Hepatocyte (in vitro differentiated cells): ENCODE measurements around the gene F7. TPM values are rescaled to one million over a fixed set of nuclear protein-coding genes. Genes with fewer than 3 reads are reported as not detected.

ENCODE experiments used
- DNase-seq: peaks from one replicate; pipeline ENCODE4 v3.0.0-alpha.2; 2016; ENCODE audit warnings: low spot score
- H2AFZ ChIP-seq: fragments of 200-600 bp; sonication (generic); 2 replicates; pipeline ENCODE4 v1.6.0; 2016; ENCODE audit warnings: antibody characterized with exemption, mild to moderate bottlenecking
- H3K27ac ChIP-seq: fragments of 200-600 bp; sonication (generic); 2 replicates; pipeline ENCODE4 v1.5.1; 2016; ENCODE audit warnings: mild to moderate bottlenecking
- H3K27me3 ChIP-seq: fragments of 200-600 bp; sonication (generic); 2 replicates; pipeline ENCODE4 v1.6.1; 2016
- H3K36me3 ChIP-seq: fragments of 200-600 bp; sonication (generic); replicated peaks from 2 replicates; pipeline ENCODE4 v1.5.1; 2016; ENCODE audit warnings: low read depth; ENCODE audit not compliant: insufficient read depth
- H3K4me1 ChIP-seq: fragments of 200-600 bp; sonication (generic); 2 replicates; pipeline ENCODE4 v1.5.1; 2016; ENCODE audit warnings: mild to moderate bottlenecking, moderate library complexity; ENCODE audit not compliant: insufficient read depth
- H3K4me2 ChIP-seq: fragments of 200-600 bp; sonication (generic); 2 replicates; pipeline ENCODE4 v1.6.0; 2016
- H3K4me3 ChIP-seq: fragments of 200-600 bp; sonication (generic); 2 replicates; pipeline ENCODE4 v1.5.1; 2016; ENCODE audit warnings: mild to moderate bottlenecking
- H3K79me2 ChIP-seq: fragments of 200-600 bp; sonication (generic); 2 replicates; pipeline ENCODE4 v1.6.0; 2017; ENCODE audit warnings: mild to moderate bottlenecking
- H3K9me2 ChIP-seq: fragments of 200-600 bp; sonication (generic); replicated peaks from 2 replicates; pipeline ENCODE4 v1.6.0; 2017; ENCODE audit warnings: mild to moderate bottlenecking; ENCODE audit not compliant: insufficient read depth
- H3K9me3 ChIP-seq: fragments of 200-600 bp; sonication (generic); 2 replicates; pipeline ENCODE4 v1.5.1; 2016; ENCODE audit warnings: low read depth, mild to moderate bottlenecking
- H4K20me1 ChIP-seq: fragments of 200-600 bp; sonication (generic); 2 replicates; pipeline ENCODE4 v1.6.0; 2016; ENCODE audit warnings: mild to moderate bottlenecking; ENCODE audit not compliant: insufficient read depth, poor library complexity, severe bottlenecking
- CTCF ChIP-seq: fragments of 200-600 bp; sonication (generic); IDR thresholded peaks from 2 replicates; pipeline ENCODE4 v1.5.1; 2016; ENCODE audit warnings: antibody characterized with exemption, mild to moderate bottlenecking; ENCODE audit not compliant: poor library complexity
- EZH2 ChIP-seq: fragments of 200-600 bp; sonication (generic); IDR thresholded peaks from 2 replicates; pipeline ENCODE4 v1.6.1; 2016; ENCODE audit warnings: antibody characterized with exemption, mild to moderate bottlenecking, borderline replicate concordance
- EZH2phosphoT487 ChIP-seq: fragments of 200-600 bp; sonication (generic); IDR thresholded peaks from one replicate; pipeline ENCODE4 v1.6.1; 2018; ENCODE audit warnings: antibody characterized with exemption, mild to moderate bottlenecking, low read depth, moderate library complexity; ENCODE audit not compliant: unreplicated experiment, severe bottlenecking
- WGBS: methylation state at CpG from one replicate; pipeline ENCODE4 v1.1.6; 2016; ENCODE audit warnings: low lambda C conversion rate; ENCODE audit errors: missing lambda C conversion rate; 5-methylcytosine and 5-hydroxymethylcytosine counted together
- polyA plus RNA-seq: library from polyadenylated mRNA; unstranded; fragments of >200 nt; fragmentation: Nextera tagmentation; extraction: Ambion mirVana; gene quantifications from 2 replicates; pipeline ENCODE4 v1.2.1, GENCODE V29; 2016
- total RNA-seq: library from RNA; depleted of rRNA; stranded (reverse); fragments of >200 nt; gene quantifications from 2 replicates; pipeline ENCODE4 v1.2.3, GENCODE V29; 2014

Gene F7
- total and polyA plus RNA-seq, 2 experiments from 2014 or later = 12.6 to 24.0 TPM

- Histone ChIP-seq H3K9me2 (no peaks in the 10 kb centered on the region), H2AFZ (no peak overlapping the region), H4K20me1 (no peaks in the 10 kb centered on the region), H3K4me2 (no peak overlapping the region), H3K9me3 (no peaks in the 10 kb centered on the region), H3K27ac (no peak overlapping the region), H3K79me2 (no peaks in the 10 kb centered on the region), H3K4me1 (no peaks in the 10 kb centered on the region), H3K4me3 (no peak overlapping the region), H3K36me3 (no peaks in the 10 kb centered on the region), H3K27me3 (no peaks in the 10 kb centered on the region)
- 85% methylated on average over 13 of the region's 13 CpGs for WGBS
- TF ChIP-seq CTCF (no peak), EZH2phosphoT487 (no peak), EZH2 (no peak)
- DNase-seq = no peak
Observed at GRCh38 chr13:113090415-113090770, 15.2 kb upstream of the F7 start.

DNA sequence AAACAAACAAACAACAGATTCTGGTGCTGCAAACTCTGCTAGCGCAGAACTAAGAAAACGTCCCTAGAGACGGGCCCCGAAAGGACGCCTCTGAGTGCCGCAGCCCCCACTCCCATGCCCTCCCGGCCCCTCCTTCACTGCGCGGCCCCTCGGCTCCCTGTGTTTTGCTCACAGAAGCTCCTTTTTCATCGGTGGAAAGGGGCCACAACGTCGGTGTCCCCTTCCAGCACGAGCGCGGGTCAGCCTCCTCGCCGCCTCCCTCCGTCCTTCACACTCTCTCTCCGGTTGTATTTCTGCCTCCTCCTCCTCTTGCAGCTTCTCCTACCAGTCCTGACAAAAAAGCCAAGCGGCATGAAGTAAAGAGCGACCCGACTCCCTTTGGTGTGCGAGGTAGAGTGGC is 14.8 kb upstream of the F7 start:
- no peaks in the 10 kb centered on the region for H3K27me3 ChIP-seq
- no peaks in the 10 kb centered on the region for H3K4me1 ChIP-seq
- H3K79me2 ChIP-seq = no peaks in the 10 kb centered on the region
- H2AFZ ChIP-seq = no peak overlapping the region
- H3K4me3 ChIP-seq = no peak overlapping the region
- no peak for DNase-seq
- 94% methylated on average over 24 of the region's 24 CpGs for WGBS
- no peaks in the 10 kb centered on the region for H3K9me3 ChIP-seq
- H3K9me2 ChIP-seq = no peaks in the 10 kb centered on the region
- no peak for TF ChIP-seq CTCF
- no peak for TF ChIP-seq EZH2phosphoT487
- no peak for TF ChIP-seq EZH2
- H3K36me3 ChIP-seq = no peaks in the 10 kb centered on the region
- no peak overlapping the region for H3K4me2 ChIP-seq
- no peaks in the 10 kb centered on the region for H4K20me1 ChIP-seq
- H3K27ac ChIP-seq = no peak overlapping the region

DNA sequence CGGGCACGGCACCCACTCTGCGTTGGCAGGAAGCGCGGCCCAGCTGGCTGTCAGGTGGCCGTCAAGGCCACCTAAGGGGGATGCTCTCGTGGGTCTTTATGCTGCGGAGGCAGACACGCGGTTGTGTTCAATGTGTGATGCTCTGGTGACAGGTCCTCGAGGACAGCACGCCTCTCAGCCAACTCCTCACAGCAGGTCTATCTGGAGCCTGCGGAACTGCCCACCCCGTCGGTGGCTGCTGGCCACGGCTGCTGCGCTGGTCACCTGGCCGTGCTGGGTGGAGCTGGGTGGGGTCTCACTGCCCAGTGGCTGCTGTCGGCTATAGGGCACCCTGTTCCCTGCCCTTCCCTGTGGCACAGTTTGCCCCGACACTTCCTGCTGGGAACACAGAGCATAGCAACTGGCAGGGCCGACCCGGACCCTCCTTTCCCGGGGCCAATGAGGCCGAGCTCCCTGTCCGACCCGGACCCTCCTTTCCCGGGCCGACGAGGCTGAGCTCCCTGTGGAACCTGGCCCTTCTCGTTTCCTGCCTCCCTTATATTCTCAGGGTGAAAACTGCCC is 14.3 kb upstream of the F7 start:
- no peak for DNase-seq
- Histone ChIP-seq H2AFZ (no peak overlapping the region), H3K27ac (no peak overlapping the region), H3K36me3 (no peaks in the 10 kb centered on the region), H3K9me3 (no peaks in the 10 kb centered on the region), H3K4me1 (no peaks in the 10 kb centered on the region), H3K4me2 (no peak overlapping the region), H3K79me2 (no peaks in the 10 kb centered on the region), H3K4me3 (no peak overlapping the region), H3K27me3 (no peaks in the 10 kb centered on the region), H4K20me1 (no peaks in the 10 kb centered on the region), H3K9me2 (no peaks in the 10 kb centered on the region)
- 97% methylated on average over 24 of the region's 30 CpGs for WGBS
- no peak for TF ChIP-seq EZH2phosphoT487
- no peak for TF ChIP-seq EZH2
- no peak for TF ChIP-seq CTCF
